GM11168 (cell line): ENCODE results near the gene OSBPL3.

Source experiments
- in situ Hi-C: fragments of 300-500 bp; cut with MboI; formaldehyde crosslinking; loops from one replicate; pipeline ENCODE4 v1.12.0; 2022; ENCODE audit warnings: low sequenced_read_pairs; ENCODE audit not compliant: unreplicated experiment

Gene OSBPL3

GRCh38 chr7:24870766-24871165, 109.2 kb downstream of the OSBPL3 start:
- in situ Hi-C loops = no loop called here

GRCh38 chr7:24869572-24869971, 110.4 kb downstream of the OSBPL3 start:
- in situ Hi-C loops = no loop called here

- in situ Hi-C loops = no loop called here
Observed at GRCh38 chr7:24868741-24869140, 111.2 kb downstream of the OSBPL3 start.

GRCh38 chr7:24866004-24866615, 113.9 kb downstream of the OSBPL3 start:
- in situ Hi-C loops = no loop called here

- in situ Hi-C loops = no loop called here
Observed at GRCh38 chr7:24864214-24864817, 115.7 kb downstream of the OSBPL3 start.

GRCh38 chr7:24863626-24864025, 116.4 kb downstream of the OSBPL3 start:
- in situ Hi-C loops = no loop called here

GRCh38 chr7:24862461-24862860, 117.5 kb downstream of the OSBPL3 start:
- in situ Hi-C loops = no loop called here

GRCh38 chr7:24861336-24861735, 118.6 kb downstream of the OSBPL3 start:
- in situ Hi-C loops = no loop called here

- in situ Hi-C loops = no loop called here
Observed at GRCh38 chr7:24860611-24861010, 119.4 kb downstream of the OSBPL3 start.

GRCh38 chr7:24858108-24858977, 121.6 kb downstream of the OSBPL3 start:
- in situ Hi-C loops = no loop called here

- in situ Hi-C loops = no loop called here
Observed at GRCh38 chr7:24857623-24858022, 122.4 kb downstream of the OSBPL3 start.

GRCh38 chr7:24854866-24855265, 125.1 kb downstream of the OSBPL3 start:
- in situ Hi-C loops = no loop called here

- in situ Hi-C loops = no loop called here
Observed at GRCh38 chr7:24851786-24852185, 128.2 kb downstream of the OSBPL3 start.

- in situ Hi-C loops = no loop called here
Observed at GRCh38 chr7:24848878-24849277, 131.1 kb downstream of the OSBPL3 start.

GRCh38 chr7:24847754-24848153, 132.2 kb downstream of the OSBPL3 start:
- in situ Hi-C loops = no loop called here

- in situ Hi-C loops = no loop called here
Observed at GRCh38 chr7:24843821-24844434, 136.1 kb downstream of the OSBPL3 start.

GRCh38 chr7:24842449-24843241, 137.3 kb downstream of the OSBPL3 start:
- in situ Hi-C loops = no loop called here

GRCh38 chr7:24842029-24842428, 137.9 kb downstream of the OSBPL3 start:
- in situ Hi-C loops = no loop called here

- in situ Hi-C loops = no loop called here
Observed at GRCh38 chr7:24840563-24840962, 139.4 kb downstream of the OSBPL3 start.

- in situ Hi-C loops = no loop called here
Observed at GRCh38 chr7:24836084-24836483, 143.9 kb downstream of the OSBPL3 start.
